C4-2B (cell line): ENCODE measurements around the gene TADA3.

ENCODE experiments used
- CTCF ChIP-seq: fragments of 450-650 bp; conservative IDR thresholded peaks from 2 replicates; pipeline ENCODE4 v1.5.1; 2017; ENCODE audit warnings: mild to moderate bottlenecking
- ZFX ChIP-seq: fragments of 450-650 bp; IDR thresholded peaks from 2 replicates; pipeline ENCODE4 v1.6.1; 2017

DNA sequence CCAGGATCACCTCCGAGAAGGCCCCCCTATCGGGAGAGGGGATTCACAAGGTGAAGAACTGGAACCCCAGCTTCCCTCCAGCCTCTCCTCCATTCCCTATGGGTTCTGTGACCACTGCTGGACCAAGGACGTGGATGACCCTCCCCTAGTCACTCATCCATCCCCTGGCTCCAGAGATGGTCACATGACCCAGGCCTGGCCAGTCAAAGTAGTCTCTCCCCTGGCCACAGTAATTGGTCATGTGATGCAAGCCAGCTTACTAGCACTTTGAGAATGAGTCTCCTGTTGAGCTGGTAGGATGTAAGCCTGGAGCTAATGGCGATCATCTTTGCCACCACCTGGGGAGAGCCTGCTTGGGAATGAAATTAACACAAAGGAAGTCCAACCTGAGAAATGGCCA, 26.4 kb downstream of the TADA3 start:
- no peak for TF ChIP-seq CTCF
- no peak for TF ChIP-seq ZFX
